K562 (cell line): Measurements from ENCODE around the gene EPB41L1. TPM values are rescaled to one million over a fixed set of nuclear protein-coding genes. Genes with fewer than 3 reads are reported as not detected.

Experiments
- ATAC-seq: fragments of 200-7000 bp; cut with Tn5 transposase; 3 replicates; pipeline ENCODE4 v1.9.1; 2020; ENCODE audit warnings: moderate library complexity
- BruUV-seq: library from RNA; stranded (reverse); fragments of 400-500 nt; replicated peaks from 2 replicates; lab custom pipeline; 2021; lab: Mats Ljungman, UMichigan
- CTCF ChIA-PET: fragments of 300-600 bp; formaldehyde crosslinking; extraction: SDS; loops from one replicate; lab custom pipeline; 2021; ENCODE audit warnings: low intra/inter-chr PET ratio; lab: Yijun Ruan, JAX
- POLR2A ChIA-PET: fragments of 300-600, 350-650 bp; sonication (Branson Sonifier 250); formaldehyde crosslinking; extraction: SDS; loops from one replicate; lab custom pipeline; 2021; ENCODE audit warnings: antibody characterized with exemption, inconsistent platforms; lab: Yijun Ruan, JAX
- DNase-seq, 4 experiments: peaks; one replicate each; pipeline versions ENCODE4 v3.0.0 to v3.0.0-alpha.2; 2011 to 2018; ENCODE audit warnings: low spot score in 3 of 4, mixed read lengths in 3 of 4; ENCODE audit errors: extremely low read depth in 1 of 4
- FAIRE-seq: peaks from 2 replicates; lab custom pipeline; 2011; peaks lifted over from hg19 to GRCh38; lab: Jason Lieb, UNC
- H2AFZ ChIP-seq: 2 replicates; pipeline ENCODE4 v1.6.0; 2011; ENCODE audit warnings: low read depth, low read length, control low read depth, inconsistent platforms
- H3K27ac ChIP-seq: fragments of 200-600 bp; 3 replicates; pipeline ENCODE4 v1.8.0; 2011; ENCODE audit warnings: low read depth, mild to moderate bottlenecking, control low read depth, inconsistent platforms, low read length, moderate library complexity, mixed read lengths; ENCODE audit errors: extremely low read depth
- H3K27me3 ChIP-seq, 2 experiments: fragments of 300-600 bp in 1 of 2; 2 replicates in 1 of 2; 3 replicates in 1 of 2; pipeline versions ENCODE4 v1.6.0 to v1.8.0; 2011; ENCODE audit warnings: inconsistent platforms in 2 of 2, low read length in 2 of 2, mild to moderate bottlenecking in 1 of 2, mixed read lengths in 1 of 2, moderate library complexity in 1 of 2; ENCODE audit not compliant: control insufficient read depth in 2 of 2, insufficient read depth in 2 of 2
- H3K36me3 ChIP-seq: fragments of 300-600 bp; 3 replicates; pipeline ENCODE4 v1.8.0; 2011; ENCODE audit warnings: mild to moderate bottlenecking, low read length, inconsistent platforms; ENCODE audit not compliant: control insufficient read depth, insufficient read depth
- H3K4me1 ChIP-seq, 2 experiments: fragments of 200-600 bp in 1 of 2; replicated peaks in 1 of 2; 2 replicates in 1 of 2; 3 replicates in 1 of 2; pipeline versions ENCODE4 v1.5.1 to v1.8.0; 2011; ENCODE audit warnings: inconsistent platforms in 2 of 2, low read length in 2 of 2, mild to moderate bottlenecking in 1 of 2, mixed read lengths in 1 of 2, moderate library complexity in 1 of 2; ENCODE audit not compliant: control insufficient read depth in 2 of 2, insufficient read depth in 2 of 2
- H3K4me2 ChIP-seq: 2 replicates; pipeline ENCODE4 v1.6.1; 2011; ENCODE audit warnings: low read length, control low read depth, inconsistent platforms, mixed read lengths; ENCODE audit not compliant: insufficient read depth
- H3K4me3 ChIP-seq: fragments of 200-600 bp; sonication (generic), shearing (Covaris generic); 2 replicates; pipeline ENCODE4 v1.5.1; 2016; ENCODE audit warnings: control low read depth, inconsistent platforms
- H3K79me2 ChIP-seq: fragments of 200-600 bp; 3 replicates; pipeline ENCODE4 v1.8.0; 2011; ENCODE audit warnings: low read length, inconsistent platforms; ENCODE audit not compliant: control insufficient read depth, insufficient read depth
- H3K9ac ChIP-seq, 2 experiments: 2 replicates each; pipeline versions ENCODE4 v1.6.0 to v1.6.1; 2011; ENCODE audit warnings: low read depth in 2 of 2, low read length in 2 of 2, control low read depth in 1 of 2, inconsistent platforms in 1 of 2, mild to moderate bottlenecking in 1 of 2, mixed read lengths in 1 of 2; ENCODE audit not compliant: insufficient read depth in 1 of 2
- H3K9me1 ChIP-seq: one replicate; pipeline ENCODE4 v1.6.0; 2011; ENCODE audit warnings: inconsistent platforms, mild to moderate bottlenecking, low read length, moderate library complexity; ENCODE audit not compliant: control insufficient read depth, insufficient read depth
- H3K9me3 ChIP-seq: replicated peaks from 2 replicates; pipeline ENCODE4 v1.5.1; 2011; ENCODE audit warnings: low read depth, low read length, inconsistent platforms; ENCODE audit not compliant: control insufficient read depth, insufficient read depth
- H4K20me1 ChIP-seq: replicated peaks from 2 replicates; pipeline ENCODE4 v1.6.1; 2011; ENCODE audit warnings: low read length, inconsistent platforms, mixed read lengths; ENCODE audit not compliant: control insufficient read depth, insufficient read depth
- CEBPB ChIP-seq: fragments of 450-650 bp; IDR thresholded peaks from 2 replicates; pipeline ENCODE4 v1.6.1; 2016; ENCODE audit warnings: missing genetic modification characterization, missing compliant biosample characterization
- CEBPG ChIP-seq, 3 experiments: fragments of 200-800 bp in 1 of 3; sonication (Bioruptor generic) in 1 of 3; sonication (generic) in 1 of 3; formaldehyde crosslinking in 1 of 3; IDR thresholded peaks in 2 of 3; conservative IDR thresholded peaks in 1 of 3; 2 replicates each; pipeline versions ENCODE4 v1.6.1 to v1.8.0; 2016 to 2022; ENCODE audit warnings: missing compliant biosample characterization in 2 of 3, missing genetic modification characterization in 2 of 3, mild to moderate bottlenecking in 1 of 3, missing genetic modification reagents in 1 of 3
- HNRNPLL ChIP-seq: fragments of 200-400 bp; formaldehyde crosslinking; IDR thresholded peaks from 2 replicates; pipeline ENCODE4 v1.6.1; 2017; ENCODE audit warnings: low read length, low read depth, mild to moderate bottlenecking; ENCODE audit not compliant: poor library complexity, severe bottlenecking
- NFIX ChIP-seq: fragments of 250-450 bp; sonication (Bioruptor Pico); IDR thresholded peaks from 2 replicates; pipeline ENCODE4 v1.4.0; 2020; ENCODE audit warnings: low read depth, mild to moderate bottlenecking, moderate library complexity
- PTBP1 ChIP-seq: fragments of 200-400 bp; formaldehyde crosslinking; IDR thresholded peaks from 2 replicates; pipeline ENCODE4 v1.6.1; 2017; ENCODE audit warnings: low read depth, low read length
- SMAD4 ChIP-seq: fragments of 250-450 bp; sonication (Bioruptor Pico); conservative IDR thresholded peaks from 2 replicates; pipeline ENCODE4 v1.8.0; 2021; ENCODE audit warnings: inconsistent platforms, mild to moderate bottlenecking, moderate library complexity
- TRIM28 ChIP-seq: fragments of 450-650 bp; IDR thresholded peaks from 2 replicates; pipeline ENCODE4 v1.6.1; 2017
- XRCC3 ChIP-seq: fragments of 450-650 bp; IDR thresholded peaks from 2 replicates; pipeline ENCODE4 v1.6.1; 2017; ENCODE audit warnings: mild to moderate bottlenecking, moderate library complexity
- ZNF586 ChIP-seq: fragments of 450-650 bp; formaldehyde crosslinking; conservative IDR thresholded peaks from 2 replicates; pipeline ENCODE4 v1.4.0; 2020; ENCODE audit warnings: mild to moderate bottlenecking, moderate library complexity
- WGBS: fragments of 100-300 bp; shearing (Covaris generic); methylation state at CpG from one replicate; pipeline ENCODE4 v1.1.6; 2016; ENCODE audit warnings: low coverage, mixed read lengths; ENCODE audit not compliant: insufficient coverage; ENCODE audit errors: missing lambda C conversion rate; 5-methylcytosine and 5-hydroxymethylcytosine counted together
- in situ Hi-C: fragments of 300-500 bp; cut with MboI; formaldehyde crosslinking; loops from 4 replicates; pipeline ENCODE4 v1.15.0; 2018; ENCODE audit warnings: inconsistent platforms, mixed read lengths
- intact Hi-C: fragments of 100-400 bp; cut with micrococcal nuclease; formaldehyde crosslinking; loops from 2 replicates; pipeline ENCODE4 v1.14.2; 2022
- polyA plus RNA-seq, 8 experiments: library from polyadenylated mRNA; depleted of rRNA in 4 of 8; stranded (reverse) in 5 of 8; unstranded in 3 of 8; fragments of >200 nt; fragmentation: Nextera tagmentation in 2 of 8; fragmentation: Illumina TruSeq in 1 of 8; extraction: Ambion mirVana in 2 of 8; extraction: Trizol in 1 of 8; gene quantifications; 2 replicates each; pipeline versions ENCODE4 v1.2.1 to v1.2.3, GENCODE V29; 2011 to 2014; ENCODE audit warnings: inconsistent platforms in 1 of 8, missing spikeins in 1 of 8
- total RNA-seq, 7 experiments: library from RNA; depleted of rRNA in 6 of 7; stranded (reverse); fragments of >200 nt in 6 of 7; fragmentation: Illumina TruSeq in 2 of 7; extraction: Trizol in 2 of 7; gene quantifications; 2 replicates each; pipeline versions ENCODE4 v1.2.1 to v1.2.3, GENCODE V29; 2011 to 2021; ENCODE audit warnings: low replicate concordance in 1 of 7
- TF ChIP-seq, protein P1 (sequence below): fragments of 250-450 bp; sonication (Bioruptor Pico); IDR thresholded peaks from 2 replicates; pipeline ENCODE4 v1.8.0; 2021; ENCODE audit warnings: mild to moderate bottlenecking, moderate library complexity
- TF ChIP-seq, protein P2 (sequence below), 3 experiments: fragments of 200-800 bp in 1 of 3; fragments of 250-450 bp in 1 of 3; fragments of 450-650 bp in 1 of 3; sonication (Bioruptor Pico) in 1 of 3; sonication (Bioruptor generic) in 1 of 3; formaldehyde crosslinking in 1 of 3; IDR thresholded peaks; 2 replicates each; pipeline versions ENCODE4 v1.6.1 to v1.8.0; 2016 to 2022; ENCODE audit warnings: mild to moderate bottlenecking in 2 of 3, missing genetic modification characterization in 2 of 3, missing compliant biosample characterization in 1 of 3, moderate library complexity in 1 of 3

The EPB41L1 gene
- total and polyA plus RNA-seq, 9 of the 15 experiments (the other 6 are each of a cell fraction or from before 2014, with no cell fraction given), result 0.11 to 4.3 (median 1.3) TPM

DNA sequence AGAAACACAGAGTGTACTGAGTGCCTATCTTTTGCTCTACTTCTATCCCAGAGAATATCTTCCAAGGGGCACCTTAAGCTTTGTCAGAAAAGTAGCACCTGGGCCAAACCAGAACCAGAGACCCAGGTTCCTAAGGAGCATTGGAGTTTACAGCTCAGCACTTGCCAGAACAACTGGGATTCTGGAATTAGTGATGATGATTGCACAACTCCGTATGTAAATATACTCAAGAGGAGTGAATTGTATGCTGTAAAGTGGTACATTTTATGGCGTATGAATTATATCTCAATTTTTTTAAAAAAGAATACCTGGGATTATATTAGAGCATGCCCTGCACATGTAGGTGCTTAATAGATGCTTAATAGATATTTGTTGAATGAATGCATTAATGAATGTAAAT is 36.2 kb upstream of the EPB41L1 start:
- no peaks in the 10 kb centered on the region for H3K9me1 ChIP-seq
- DNase-seq, result no peak
- H3K36me3 ChIP-seq, result no peaks in the 10 kb centered on the region
- H3K4me3 ChIP-seq, result no peak overlapping the region
- in situ Hi-C loops (no loop called here), intact Hi-C loops (no loop called here)
- no peaks in the 10 kb centered on the region for H4K20me1 ChIP-seq
- no peaks in the 10 kb centered on the region for H3K9me3 ChIP-seq
- H3K4me2 ChIP-seq, result no peak overlapping the region
- ChIA-PET CTCF (no interaction called here), POLR2A (interaction anchor here (1.0 to 1.7 kb wide), 2 partner anchors 16 to 53 kb away, joined by 3 to 6 read pairs; no protein-coding TSS in a partner anchor)
- H3K27ac ChIP-seq, result no peak overlapping the region
- H3K4me1 ChIP-seq, result peaks cover 13 to 23% of the 10 kb centered on the region in 2 experiments
- no peaks in the 10 kb centered on the region for H3K79me2 ChIP-seq
- ATAC-seq, result no peak
- WGBS, result 33% methylated on average over 2 of the region's 2 CpGs
- H3K27me3 ChIP-seq, result no peaks in the 10 kb centered on the region
- H2AFZ ChIP-seq, result no peak overlapping the region
- BruUV-seq, result no TSS peak
- no peak for FAIRE-seq
- TF ChIP-seq CEBPB (tag) (peak; percentile 71), NFIX (CRISPR knock-in tag) (no peak), SMAD4 (no peak), CEBPG (CRISPR knock-in tag; IDR thresholded peaks at IDR 0.05) (no peak), CEBPG (tag; conservative IDR thresholded peaks at IDR 0.05 in 1 of 2, IDR thresholded peaks at IDR 0.05 in 1 of 2) (peak in 1 of 2 experiments; percentile 29; a peak in 1 of 4 replicates), TRIM28 (no peak)
- TF ChIP-seq, all 486 proteins: peak for 2
- H3K9ac ChIP-seq, result no peak overlapping the region

DNA sequence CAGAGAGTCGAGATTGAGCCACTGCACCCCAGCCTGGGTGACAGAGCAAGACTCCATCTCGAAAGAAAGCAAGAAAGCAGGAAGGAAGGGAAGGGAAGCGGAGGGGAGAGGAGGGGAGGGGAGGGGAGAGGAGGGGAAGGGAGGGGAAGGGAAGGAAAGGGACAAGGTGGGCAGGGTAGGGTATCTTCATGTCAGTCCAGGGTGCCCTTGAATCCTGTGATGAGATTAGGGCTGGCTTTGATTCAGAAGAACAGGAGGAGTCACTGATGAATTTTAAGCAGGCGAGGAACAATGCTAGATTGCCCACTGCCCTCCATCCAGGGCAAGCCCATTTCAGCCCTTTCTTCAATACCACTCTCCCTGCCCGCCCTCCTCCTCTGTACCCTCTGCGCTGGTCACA is 35.0 kb upstream of the EPB41L1 start:
- FAIRE-seq (no peak), ATAC-seq (no peak), DNase-seq (no peak)
- Histone ChIP-seq H4K20me1 (no peaks in the 10 kb centered on the region), H3K4me3 (no peak overlapping the region), H3K27me3 (no peaks in the 10 kb centered on the region), H3K9ac (no peak overlapping the region), H3K27ac (no peak overlapping the region), H3K36me3 (no peaks in the 10 kb centered on the region), H3K4me1 (peaks cover 13 to 18% of the 10 kb centered on the region in 2 experiments), H3K9me3 (no peaks in the 10 kb centered on the region), H2AFZ (no peak overlapping the region), H3K79me2 (no peaks in the 10 kb centered on the region), H3K4me2 (no peak overlapping the region), H3K9me1 (no peaks in the 10 kb centered on the region)
- BruUV-seq, result no TSS peak
- POLR2A ChIA-PET, result interaction anchor here (1.7 kb wide), 1 partner anchor 17 kb away, joined by 6 read pairs; no protein-coding TSS in a partner anchor
- in situ Hi-C loops, result no loop called here
- CTCF ChIA-PET, result no interaction called here
- intact Hi-C loops, result no loop called here
- WGBS, result 37% methylated on average over 5 of the region's 6 CpGs
- TF ChIP-seq ZNF586 (CRISPR knock-in tag), result no peak
- no peak for TF ChIP-seq PTBP1
- TF ChIP-seq, protein P1, sequence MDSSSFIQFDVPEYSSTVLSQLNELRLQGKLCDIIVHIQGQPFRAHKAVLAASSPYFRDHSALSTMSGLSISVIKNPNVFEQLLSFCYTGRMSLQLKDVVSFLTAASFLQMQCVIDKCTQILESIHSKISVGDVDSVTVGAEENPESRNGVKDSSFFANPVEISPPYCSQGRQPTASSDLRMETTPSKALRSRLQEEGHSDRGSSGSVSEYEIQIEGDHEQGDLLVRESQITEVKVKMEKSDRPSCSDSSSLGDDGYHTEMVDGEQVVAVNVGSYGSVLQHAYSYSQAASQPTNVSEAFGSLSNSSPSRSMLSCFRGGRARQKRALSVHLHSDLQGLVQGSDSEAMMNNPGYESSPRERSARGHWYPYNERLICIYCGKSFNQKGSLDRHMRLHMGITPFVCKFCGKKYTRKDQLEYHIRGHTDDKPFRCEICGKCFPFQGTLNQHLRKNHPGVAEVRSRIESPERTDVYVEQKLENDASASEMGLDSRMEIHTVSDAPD, result no peak
- no peak for TF ChIP-seq XRCC3
- TF ChIP-seq, protein P2, sequence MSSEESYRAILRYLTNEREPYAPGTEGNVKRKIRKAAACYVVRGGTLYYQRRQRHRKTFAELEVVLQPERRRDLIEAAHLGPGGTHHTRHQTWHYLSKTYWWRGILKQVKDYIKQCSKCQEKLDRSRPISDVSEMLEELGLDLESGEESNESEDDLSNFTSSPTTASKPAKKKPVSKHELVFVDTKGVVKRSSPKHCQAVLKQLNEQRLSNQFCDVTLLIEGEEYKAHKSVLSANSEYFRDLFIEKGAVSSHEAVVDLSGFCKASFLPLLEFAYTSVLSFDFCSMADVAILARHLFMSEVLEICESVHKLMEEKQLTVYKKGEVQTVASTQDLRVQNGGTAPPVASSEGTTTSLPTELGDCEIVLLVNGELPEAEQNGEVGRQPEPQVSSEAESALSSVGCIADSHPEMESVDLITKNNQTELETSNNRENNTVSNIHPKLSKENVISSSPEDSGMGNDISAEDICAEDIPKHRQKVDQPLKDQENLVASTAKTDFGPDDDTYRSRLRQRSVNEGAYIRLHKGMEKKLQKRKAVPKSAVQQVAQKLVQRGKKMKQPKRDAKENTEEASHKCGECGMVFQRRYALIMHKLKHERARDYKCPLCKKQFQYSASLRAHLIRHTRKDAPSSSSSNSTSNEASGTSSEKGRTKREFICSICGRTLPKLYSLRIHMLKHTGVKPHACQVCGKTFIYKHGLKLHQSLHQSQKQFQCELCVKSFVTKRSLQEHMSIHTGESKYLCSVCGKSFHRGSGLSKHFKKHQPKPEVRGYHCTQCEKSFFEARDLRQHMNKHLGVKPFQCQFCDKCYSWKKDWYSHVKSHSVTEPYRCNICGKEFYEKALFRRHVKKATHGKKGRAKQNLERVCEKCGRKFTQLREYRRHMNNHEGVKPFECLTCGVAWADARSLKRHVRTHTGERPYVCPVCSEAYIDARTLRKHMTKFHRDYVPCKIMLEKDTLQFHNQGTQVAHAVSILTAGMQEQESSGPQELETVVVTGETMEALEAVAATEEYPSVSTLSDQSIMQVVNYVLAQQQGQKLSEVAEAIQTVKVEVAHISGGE (CRISPR knock-in tag; IDR thresholded peaks at IDR 0.05), result no peak
- no peak for TF ChIP-seq HNRNPLL
